Peyer's patch (tissue), 4 donors: ENCODE data around the gene TXNRD2. TPM values are rescaled to one million over a fixed set of nuclear protein-coding genes. Genes with fewer than 3 reads are reported as not detected.

Experiments
- DNase-seq, 3 donors: peaks; one replicate each; pipeline ENCODE4 v3.0.0-alpha.2; 2017 to 2019
- H3K27ac ChIP-seq, 4 donors: fragments of 200-600 bp; sonication (generic); one replicate each; pipeline ENCODE4 v1.5.1; 2016 to 2019
- H3K27me3 ChIP-seq, 2 donors: fragments of 200-600 bp; sonication (generic); one replicate each; pipeline ENCODE4 v1.5.1; 2019
- H3K36me3 ChIP-seq, 3 donors: fragments of 200-600 bp; sonication (generic); one replicate each; pipeline ENCODE4 v1.5.1; 2016 to 2019
- H3K4me1 ChIP-seq, 4 donors: fragments of 200-600 bp; sonication (generic); one replicate each; pipeline ENCODE4 v1.5.1; 2016 to 2019
- H3K4me3 ChIP-seq, 4 donors: fragments of 200-600 bp; sonication (generic); 1 replicate in 3 of 4; 2 replicates in 1 of 4; pipeline ENCODE4 v1.5.1; 2016 to 2019; ENCODE audit warnings: mild to moderate bottlenecking in 1 of 4
- H3K9me3 ChIP-seq, 4 donors: fragments of 200-600 bp; sonication (generic); one replicate each; pipeline ENCODE4 v1.5.1; 2016 to 2019; ENCODE audit warnings: mild to moderate bottlenecking in 1 of 4
- CTCF ChIP-seq, 6 experiments: fragments of 450-650 bp in 4 of 6; fragments of 200-600 bp in 2 of 6; sonication (generic) in 1 of 6; IDR thresholded peaks; one replicate each; pipeline ENCODE4 v1.5.1; 2017 to 2019; ENCODE audit warnings: antibody characterized with exemption in 6 of 6, mild to moderate bottlenecking in 3 of 6, moderate library complexity in 1 of 6
- POLR2A ChIP-seq, 2 donors: fragments of 450-650 bp; IDR thresholded peaks; one replicate each; pipeline ENCODE4 v1.5.1; 2017; ENCODE audit warnings: antibody characterized with exemption in 2 of 2, mild to moderate bottlenecking in 2 of 2, moderate library complexity in 2 of 2
- total RNA-seq, 4 donors: library from RNA; depleted of rRNA; stranded (reverse); fragments of >200 nt; gene quantifications; one replicate each; pipeline ENCODE4 v1.1.0, GENCODE V29; 2016

The TXNRD2 gene
- total RNA-seq, 4 donors from 2014 or later: 24.7 to 29.8 (median 27.2) TPM

- peaks cover 0 to 5% (median 0%) of the 10 kb centered on the region in 3 donors for H3K36me3 ChIP-seq
- H3K27ac ChIP-seq: peak overlapping the region in 1 of 4 donors; percentile 18
- TF ChIP-seq POLR2A (IDR thresholded peaks at IDR 0.05) (no peak), CTCF (IDR thresholded peaks at IDR 0.05) (no peak)
- H3K9me3 ChIP-seq: no peaks in the 10 kb centered on the region
- peaks cover 0 to 15% (median 0%) of the 10 kb centered on the region in 4 donors for H3K4me1 ChIP-seq
- peak in 1 of 3 donors; percentile 39 for DNase-seq
- no peak overlapping the region for H3K4me3 ChIP-seq
- H3K27me3 ChIP-seq: no peaks in the 10 kb centered on the region
These were observed 67.7 kb downstream of the TXNRD2 start for GRCh38 chr22:19873960-19874306.

GRCh38 chr22:19873138-19873959, 68.3 kb downstream of the TXNRD2 start:
- peak overlapping the region in 1 of 4 donors; percentile 13 for H3K4me3 ChIP-seq
- peak overlapping the region in 1 of 4 donors; percentile 18 for H3K27ac ChIP-seq
- DNase-seq: peak in 2 of 3 donors; percentile 73 to 80
- peaks cover 0 to 15% (median 0%) of the 10 kb centered on the region in 4 donors for H3K4me1 ChIP-seq
- H3K36me3 ChIP-seq: peaks cover 0 to 5% (median 0%) of the 10 kb centered on the region in 3 donors
- H3K27me3 ChIP-seq: no peaks in the 10 kb centered on the region
- no peaks in the 10 kb centered on the region for H3K9me3 ChIP-seq
- TF ChIP-seq CTCF (IDR thresholded peaks at IDR 0.05) (no peak), POLR2A (IDR thresholded peaks at IDR 0.05) (no peak)

- Histone ChIP-seq H3K9me3 (no peaks in the 10 kb centered on the region), H3K4me1 (peaks cover 0 to 15% (median 0%) of the 10 kb centered on the region in 4 donors), H3K36me3 (peaks cover 0 to 5% (median 0%) of the 10 kb centered on the region in 3 donors), H3K27ac (peak overlapping the region in 1 of 4 donors; percentile 3), H3K27me3 (no peaks in the 10 kb centered on the region), H3K4me3 (no peak overlapping the region)
- no peak for TF ChIP-seq CTCF (IDR thresholded peaks at IDR 0.05)
- no peak for TF ChIP-seq POLR2A (IDR thresholded peaks at IDR 0.05)
- peak in 2 of 3 donors; percentile 48 to 51 for DNase-seq
These were observed 68.9 kb downstream of the TXNRD2 start for GRCh38 chr22:19872779-19873137.

DNA sequence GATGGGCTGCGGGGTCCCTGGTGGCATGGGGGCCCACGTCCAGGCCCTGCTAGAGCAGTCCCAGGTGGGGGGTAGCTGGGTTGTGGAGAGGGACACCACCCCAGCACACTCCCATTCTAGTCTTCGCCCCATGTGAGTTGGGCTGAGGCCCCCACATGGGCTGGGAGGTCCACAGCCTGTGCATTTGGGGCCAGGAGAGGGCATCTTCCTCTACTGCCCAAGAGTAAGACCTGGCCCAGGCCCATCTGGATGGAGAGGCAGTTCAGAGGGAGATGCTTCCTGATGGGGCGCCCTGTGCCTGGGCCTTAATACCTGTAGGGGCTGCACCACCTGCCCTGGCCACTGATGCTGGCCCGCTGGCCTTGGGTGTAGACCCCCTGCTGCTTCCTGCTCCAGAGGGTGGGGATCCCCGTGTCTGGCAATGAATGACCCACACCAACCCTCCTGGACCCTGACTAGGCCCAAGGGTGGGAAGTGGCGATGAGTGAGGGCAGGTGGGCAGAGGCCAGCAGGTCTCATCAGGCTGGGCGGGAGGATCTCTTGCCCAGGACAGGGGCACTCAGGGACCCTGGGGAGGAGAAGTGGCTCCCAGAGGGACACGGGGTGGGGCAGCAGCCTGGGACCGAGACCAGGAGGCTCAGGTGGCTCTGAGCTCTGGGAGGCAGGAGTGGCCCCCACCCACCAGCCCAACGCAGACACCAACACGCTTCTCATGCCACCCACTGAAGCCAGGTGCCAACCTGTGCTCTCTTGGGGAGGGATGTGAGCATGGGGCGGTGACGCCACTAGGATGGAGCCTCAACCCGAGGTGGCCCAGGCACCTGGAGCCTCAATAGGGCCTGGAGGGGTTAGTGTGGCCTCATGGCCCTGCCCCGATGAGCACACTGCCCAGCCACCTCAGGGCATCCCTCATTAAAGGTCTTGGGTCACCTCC, 69.5 kb downstream of the TXNRD2 start:
- Histone ChIP-seq H3K4me1 (peaks cover 0 to 15% (median 0%) of the 10 kb centered on the region in 4 donors), H3K27ac (no peak overlapping the region), H3K27me3 (no peaks in the 10 kb centered on the region), H3K4me3 (no peak overlapping the region), H3K36me3 (peaks cover 0 to 5% (median 0%) of the 10 kb centered on the region in 3 donors), H3K9me3 (no peaks in the 10 kb centered on the region)
- peak in 1 of 3 donors; percentile 44 for DNase-seq
- no peak for TF ChIP-seq POLR2A (IDR thresholded peaks at IDR 0.05)
- TF ChIP-seq CTCF (IDR thresholded peaks at IDR 0.05): no peak

DNA sequence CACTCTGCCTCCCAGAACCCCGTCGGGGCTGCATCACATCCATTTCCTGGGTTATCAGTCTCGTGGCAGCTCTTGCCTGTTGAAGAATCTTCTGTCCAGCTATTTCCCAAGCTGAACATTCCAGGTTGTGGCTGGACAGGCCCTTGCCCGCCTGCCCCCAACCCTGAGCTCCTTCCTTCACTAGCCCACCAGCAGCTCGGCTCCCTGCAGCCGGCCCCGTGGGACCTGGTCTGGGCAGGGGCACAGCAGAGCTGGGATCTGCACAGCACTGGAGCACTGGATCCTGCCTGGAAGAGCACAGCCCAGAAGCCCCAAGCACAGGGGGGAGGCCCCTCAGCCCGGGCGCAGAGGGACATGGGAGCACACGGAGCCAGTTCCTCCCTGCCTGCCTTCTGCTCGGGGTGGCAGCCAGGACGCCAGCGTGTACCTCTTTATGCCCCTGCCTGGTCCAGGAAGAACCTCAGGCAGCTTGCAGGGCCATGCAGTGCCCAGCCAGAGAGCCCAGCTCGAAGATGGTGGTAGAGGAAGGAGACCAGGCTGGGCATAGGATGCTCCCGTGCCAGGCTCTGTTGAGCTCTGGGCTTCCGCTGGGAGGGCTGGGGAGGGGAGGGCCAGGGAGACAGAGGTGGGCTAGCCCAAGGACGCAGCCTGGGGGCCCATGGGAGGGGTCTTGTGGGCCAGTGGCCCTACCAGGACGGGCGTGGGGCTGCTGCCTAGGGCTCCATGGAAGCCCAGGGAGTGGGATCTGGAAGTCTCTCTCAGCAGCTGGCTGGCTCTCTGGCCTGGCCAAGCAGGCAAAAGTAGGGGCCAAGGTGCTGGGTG, 70.4 kb downstream of the TXNRD2 start:
- no peaks in the 10 kb centered on the region for H3K27me3 ChIP-seq
- peak in 1 of 3 donors; percentile 41 for DNase-seq

More for the DNA sequence above, 70.4 kb downstream of the TXNRD2 start:
- Histone ChIP-seq H3K4me3 (no peak overlapping the region), H3K4me1 (peaks cover 0 to 14% (median 0%) of the 10 kb centered on the region in 4 donors), H3K27ac (no peak overlapping the region), H3K9me3 (no peaks in the 10 kb centered on the region), H3K36me3 (no peaks in the 10 kb centered on the region)
- TF ChIP-seq CTCF (IDR thresholded peaks at IDR 0.05): no peak
- TF ChIP-seq POLR2A (IDR thresholded peaks at IDR 0.05): no peak
